Lower leg skin (tissue), 4 donors: ENCODE measurements around the gene ACIN1. TPM values are rescaled to one million over a fixed set of nuclear protein-coding genes. Genes with fewer than 3 reads are reported as not detected.

Source experiments
- DNase-seq, 2 donors: peaks; one replicate each; pipeline ENCODE4 v3.0.0-alpha.2; 2019; ENCODE audit warnings: low spot score in 2 of 2
- H3K4me3 ChIP-seq: fragments of 200-600 bp; sonication (generic); 2 replicates; pipeline ENCODE4 v1.5.1; 2017; ENCODE audit warnings: mild to moderate bottlenecking, low read depth; ENCODE audit not compliant: poor library complexity, severe bottlenecking
- CTCF ChIP-seq, 3 donors: fragments of 450-650 bp; IDR thresholded peaks; one replicate each; pipeline ENCODE4 v1.5.1; 2016; ENCODE audit warnings: antibody characterized with exemption in 3 of 3, mild to moderate bottlenecking in 3 of 3, moderate library complexity in 2 of 3
- POLR2A ChIP-seq, 2 donors: fragments of 450-650 bp; IDR thresholded peaks; one replicate each; pipeline ENCODE4 v1.6.1; 2016 to 2017; ENCODE audit warnings: antibody characterized with exemption in 2 of 2, mild to moderate bottlenecking in 1 of 2, moderate library complexity in 1 of 2
- WGBS, 2 donors: methylation state at CpG; one replicate each; pipeline ENCODE4 v1.1.5; 2018; 5-methylcytosine and 5-hydroxymethylcytosine counted together
- intact Hi-C: fragments of 100-400 bp; cut with DNase I; formaldehyde crosslinking; loops from one replicate; pipeline ENCODE4 v1.15.0; 2023; ENCODE audit warnings: low total_unique reads
- total RNA-seq, 4 donors: library from RNA; depleted of rRNA; stranded (reverse); fragments of >200 nt; gene quantifications; one replicate each; pipeline ENCODE4 v1.1.0, GENCODE V29; 2016

Gene ACIN1
- total RNA-seq, 4 donors from 2014 or later = 52.7 to 97.5 (median 79.8) TPM

- intact Hi-C loops = no loop called here
- DNase-seq = no peak
- no peak for TF ChIP-seq CTCF (IDR thresholded peaks at IDR 0.05)
- no peak for TF ChIP-seq POLR2A (IDR thresholded peaks at IDR 0.05)
- WGBS, 2 donors = 79 to 85% methylated on average over 5 of the region's 5 CpGs
- no peak overlapping the region for H3K4me3 ChIP-seq
Measured at GRCh38 chr14:23063601-23064000, 31.3 kb downstream of the ACIN1 start.

- intact Hi-C loops = no loop called here
- peak; percentile 74 to 92 for DNase-seq
- 10 to 20% methylated on average over 4 of the region's 4 CpGs for WGBS, 2 donors
- no peak for TF ChIP-seq CTCF (IDR thresholded peaks at IDR 0.05)
- TF ChIP-seq POLR2A (IDR thresholded peaks at IDR 0.05) = no peak
- no peak overlapping the region for H3K4me3 ChIP-seq
Measured at GRCh38 chr14:23062002-23062401, 32.9 kb downstream of the ACIN1 start.

- intact Hi-C loops = no loop called here
- no peak overlapping the region for H3K4me3 ChIP-seq
- 93 to 94% methylated on average over 17 of the region's 17 CpGs for WGBS, 2 donors
- peak in 1 of 2 donors; percentile 79 for DNase-seq
- no peak for TF ChIP-seq CTCF (IDR thresholded peaks at IDR 0.05)
- TF ChIP-seq POLR2A (IDR thresholded peaks at IDR 0.05) = no peak
Measured at GRCh38 chr14:23060536-23061260, 34.2 kb downstream of the ACIN1 start.

- intact Hi-C loops = loop anchor here (2.0 kb wide), 1 partner anchor 72 kb away; no protein-coding TSS in a partner anchor
- TF ChIP-seq POLR2A (IDR thresholded peaks at IDR 0.05) = no peak
- TF ChIP-seq CTCF (IDR thresholded peaks at IDR 0.05) = no peak
- H3K4me3 ChIP-seq = no peak overlapping the region
- peak in 1 of 2 donors; percentile 85 for DNase-seq
- WGBS, 2 donors = 90% methylated on average over 32 of the region's 32 CpGs
Measured at GRCh38 chr14:23058654-23059504, 36.1 kb downstream of the ACIN1 start.

GRCh38 chr14:23057757-23058653, 36.9 kb downstream of the ACIN1 start:
- WGBS, 2 donors = 1 to 2% methylated on average over 16 to 23 of the region's 51 CpGs
- DNase-seq = peak; percentile 80 to 98
- H3K4me3 ChIP-seq = peak overlapping the region; percentile 52
- peak in 1 of 3 donors; percentile 89 for TF ChIP-seq CTCF (IDR thresholded peaks at IDR 0.05)
- no peak for TF ChIP-seq POLR2A (IDR thresholded peaks at IDR 0.05)
- intact Hi-C loops = loop anchor here (2.0 kb wide), 1 partner anchor 71 kb away; no protein-coding TSS in a partner anchor
